ENCODE measurements around the gene TMEM129.

GRCh38 chr4:1725521-1725920, 4.4 kb upstream of the TMEM129 start:
- TF ChIP-seq, protein P1, sequence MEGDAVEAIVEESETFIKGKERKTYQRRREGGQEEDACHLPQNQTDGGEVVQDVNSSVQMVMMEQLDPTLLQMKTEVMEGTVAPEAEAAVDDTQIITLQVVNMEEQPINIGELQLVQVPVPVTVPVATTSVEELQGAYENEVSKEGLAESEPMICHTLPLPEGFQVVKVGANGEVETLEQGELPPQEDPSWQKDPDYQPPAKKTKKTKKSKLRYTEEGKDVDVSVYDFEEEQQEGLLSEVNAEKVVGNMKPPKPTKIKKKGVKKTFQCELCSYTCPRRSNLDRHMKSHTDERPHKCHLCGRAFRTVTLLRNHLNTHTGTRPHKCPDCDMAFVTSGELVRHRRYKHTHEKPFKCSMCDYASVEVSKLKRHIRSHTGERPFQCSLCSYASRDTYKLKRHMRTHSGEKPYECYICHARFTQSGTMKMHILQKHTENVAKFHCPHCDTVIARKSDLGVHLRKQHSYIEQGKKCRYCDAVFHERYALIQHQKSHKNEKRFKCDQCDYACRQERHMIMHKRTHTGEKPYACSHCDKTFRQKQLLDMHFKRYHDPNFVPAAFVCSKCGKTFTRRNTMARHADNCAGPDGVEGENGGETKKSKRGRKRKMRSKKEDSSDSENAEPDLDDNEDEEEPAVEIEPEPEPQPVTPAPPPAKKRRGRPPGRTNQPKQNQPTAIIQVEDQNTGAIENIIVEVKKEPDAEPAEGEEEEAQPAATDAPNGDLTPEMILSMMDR (conservative IDR thresholded peaks at IDR 0.05; ENCODE audit: low read length), result no peak
- no peak for TF ChIP-seq EZH2phosphoT487 (IDR thresholded peaks at IDR 0.05; ENCODE audit: borderline replicate concordance, low read depth, low read length)

Data from OCI-LY7 (cell line).